Liver (tissue), 3 donors: Measurements from ENCODE around the gene BEND7.

Experiments used
- CTCF ChIP-seq: fragments of 150-350 bp; IDR thresholded peaks from 2 replicates; pipeline ENCODE4 v1.5.1; 2017; ENCODE audit warnings: improper control_type of control experiment, low read depth, low read length; ENCODE audit not compliant: missing input control
- EGR1 ChIP-seq, 2 donors: IDR thresholded peaks; 2 replicates each; pipeline ENCODE4 v1.6.1; 2016 to 2018; ENCODE audit warnings: antibody characterized with exemption in 2 of 2, low read depth in 2 of 2
- GABPA ChIP-seq, 2 donors: IDR thresholded peaks in 1 of 2; conservative IDR thresholded peaks in 1 of 2; 2 replicates each; pipeline ENCODE4 v1.6.1; 2016; ENCODE audit warnings: antibody characterized with exemption in 2 of 2, mild to moderate bottlenecking in 1 of 2, moderate library complexity in 1 of 2
- MAX ChIP-seq: IDR thresholded peaks from 2 replicates; pipeline ENCODE4 v1.6.1; 2016; ENCODE audit warnings: antibody characterized with exemption
- RXRA ChIP-seq, 2 donors: IDR thresholded peaks; 2 replicates each; pipeline ENCODE4 v1.6.1; 2017 to 2018; ENCODE audit warnings: antibody characterized with exemption in 2 of 2, mild to moderate bottlenecking in 1 of 2
- donor health status: healthy.
- donor health status: healthy.

GRCh38 chr10:13458687-13459012 lies 70.2 kb downstream of the BEND7 start:
- no peak for TF ChIP-seq CTCF
- TF ChIP-seq RXRA (IDR thresholded peaks at IDR 0.05) = no peak
- no peak for TF ChIP-seq MAX
- no peak for TF ChIP-seq EGR1 (IDR thresholded peaks at IDR 0.05; ENCODE audit: low read depth in 2 of 2)
- TF ChIP-seq GABPA (IDR thresholded peaks at IDR 0.05 in 1 of 2, conservative IDR thresholded peaks at IDR 0.05 in 1 of 2) = no peak
